Suprapubic skin (tissue), 4 donors: Measurements from ENCODE around the gene SLC12A3. TPM values are rescaled to one million over a fixed set of nuclear protein-coding genes. Genes with fewer than 3 reads are reported as not detected.

Experiments
- DNase-seq, 2 donors: peaks; one replicate each; pipeline ENCODE4 v3.0.0-alpha.2; 2019; ENCODE audit warnings: low spot score in 2 of 2
- H3K27ac ChIP-seq: fragments of 200-600 bp; sonication (generic); one replicate; pipeline ENCODE4 v1.5.1; 2019
- H3K27me3 ChIP-seq: fragments of 200-600 bp; sonication (generic); one replicate; pipeline ENCODE4 v1.5.1; 2019
- H3K36me3 ChIP-seq: fragments of 200-600 bp; sonication (generic); one replicate; pipeline ENCODE4 v1.5.1; 2019
- H3K4me1 ChIP-seq: fragments of 200-600 bp; sonication (generic); one replicate; pipeline ENCODE4 v1.5.1; 2019
- H3K4me3 ChIP-seq: fragments of 200-600 bp; sonication (generic); one replicate; pipeline ENCODE4 v1.5.1; 2019; ENCODE audit warnings: mild to moderate bottlenecking
- H3K9me3 ChIP-seq: fragments of 200-600 bp; sonication (generic); one replicate; pipeline ENCODE4 v1.5.1; 2019
- EP300 ChIP-seq: sonication (generic); formaldehyde crosslinking; IDR thresholded peaks from one replicate; pipeline ENCODE4 v1.6.1; 2017; ENCODE audit warnings: antibody characterized with exemption
- POLR2A ChIP-seq, 2 donors: fragments of 450-650 bp; IDR thresholded peaks; one replicate each; pipeline ENCODE4 v1.6.1; 2017; ENCODE audit warnings: antibody characterized with exemption in 2 of 2, mild to moderate bottlenecking in 2 of 2, moderate library complexity in 2 of 2
- POLR2AphosphoS5 ChIP-seq, 3 donors: sonication (generic); formaldehyde crosslinking; IDR thresholded peaks; one replicate each; pipeline ENCODE4 v1.6.1; 2017; ENCODE audit warnings: antibody characterized with exemption in 3 of 3
- WGBS: methylation state at CpG from one replicate; pipeline ENCODE4 v1.1.5; 2018; 5-methylcytosine and 5-hydroxymethylcytosine counted together
- total RNA-seq, 4 donors: library from RNA; depleted of rRNA; stranded (reverse); fragments of >200 nt; gene quantifications; one replicate each; pipeline ENCODE4 v1.1.0, GENCODE V29; 2016
- TF ChIP-seq, protein P1 (sequence below), 2 donors: fragments of 200-600 bp in 1 of 2; fragments of 450-650 bp in 1 of 2; sonication (generic) in 1 of 2; IDR thresholded peaks; one replicate each; pipeline ENCODE4 v1.5.1; 2016 to 2019; ENCODE audit warnings: antibody characterized with exemption in 2 of 2, mild to moderate bottlenecking in 1 of 2, moderate library complexity in 1 of 2

SLC12A3 gene
- total RNA-seq, 4 donors from 2014 or later = 0.13 TPM; not detected in 3

DNA sequence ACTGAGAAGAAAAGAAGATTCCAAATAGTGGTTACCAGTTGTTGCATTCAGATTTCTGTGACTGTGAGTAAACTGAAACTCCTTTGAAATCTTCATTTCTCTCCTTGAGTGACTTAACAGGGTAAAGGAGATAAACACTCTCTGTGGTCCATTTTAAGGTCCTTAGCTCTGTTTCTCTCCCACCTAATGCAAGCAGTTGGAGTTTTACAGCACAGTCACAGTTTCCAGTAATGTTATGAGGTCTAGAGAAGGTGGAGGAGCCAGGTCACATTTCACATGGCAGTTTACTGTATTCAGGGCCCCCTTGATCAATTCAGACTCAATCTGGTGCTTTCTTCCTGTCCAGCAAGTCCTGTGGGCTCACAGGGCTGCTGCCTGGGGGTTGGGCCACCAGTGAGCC is 32.2 kb upstream of the SLC12A3 start:
- H3K4me3 ChIP-seq = no peak overlapping the region
- no peaks in the 10 kb centered on the region for H3K4me1 ChIP-seq
- no peak overlapping the region for H3K27ac ChIP-seq
- TF ChIP-seq POLR2A (IDR thresholded peaks at IDR 0.05) (no peak), POLR2AphosphoS5 (IDR thresholded peaks at IDR 0.05) (no peak), EP300 (no peak)
- TF ChIP-seq, protein P1, sequence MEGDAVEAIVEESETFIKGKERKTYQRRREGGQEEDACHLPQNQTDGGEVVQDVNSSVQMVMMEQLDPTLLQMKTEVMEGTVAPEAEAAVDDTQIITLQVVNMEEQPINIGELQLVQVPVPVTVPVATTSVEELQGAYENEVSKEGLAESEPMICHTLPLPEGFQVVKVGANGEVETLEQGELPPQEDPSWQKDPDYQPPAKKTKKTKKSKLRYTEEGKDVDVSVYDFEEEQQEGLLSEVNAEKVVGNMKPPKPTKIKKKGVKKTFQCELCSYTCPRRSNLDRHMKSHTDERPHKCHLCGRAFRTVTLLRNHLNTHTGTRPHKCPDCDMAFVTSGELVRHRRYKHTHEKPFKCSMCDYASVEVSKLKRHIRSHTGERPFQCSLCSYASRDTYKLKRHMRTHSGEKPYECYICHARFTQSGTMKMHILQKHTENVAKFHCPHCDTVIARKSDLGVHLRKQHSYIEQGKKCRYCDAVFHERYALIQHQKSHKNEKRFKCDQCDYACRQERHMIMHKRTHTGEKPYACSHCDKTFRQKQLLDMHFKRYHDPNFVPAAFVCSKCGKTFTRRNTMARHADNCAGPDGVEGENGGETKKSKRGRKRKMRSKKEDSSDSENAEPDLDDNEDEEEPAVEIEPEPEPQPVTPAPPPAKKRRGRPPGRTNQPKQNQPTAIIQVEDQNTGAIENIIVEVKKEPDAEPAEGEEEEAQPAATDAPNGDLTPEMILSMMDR (IDR thresholded peaks at IDR 0.05) = no peak
- H3K36me3 ChIP-seq = peaks cover 81% of the 10 kb centered on the region
- no peaks in the 10 kb centered on the region for H3K27me3 ChIP-seq
- no peak for DNase-seq
- H3K9me3 ChIP-seq = no peaks in the 10 kb centered on the region

DNA sequence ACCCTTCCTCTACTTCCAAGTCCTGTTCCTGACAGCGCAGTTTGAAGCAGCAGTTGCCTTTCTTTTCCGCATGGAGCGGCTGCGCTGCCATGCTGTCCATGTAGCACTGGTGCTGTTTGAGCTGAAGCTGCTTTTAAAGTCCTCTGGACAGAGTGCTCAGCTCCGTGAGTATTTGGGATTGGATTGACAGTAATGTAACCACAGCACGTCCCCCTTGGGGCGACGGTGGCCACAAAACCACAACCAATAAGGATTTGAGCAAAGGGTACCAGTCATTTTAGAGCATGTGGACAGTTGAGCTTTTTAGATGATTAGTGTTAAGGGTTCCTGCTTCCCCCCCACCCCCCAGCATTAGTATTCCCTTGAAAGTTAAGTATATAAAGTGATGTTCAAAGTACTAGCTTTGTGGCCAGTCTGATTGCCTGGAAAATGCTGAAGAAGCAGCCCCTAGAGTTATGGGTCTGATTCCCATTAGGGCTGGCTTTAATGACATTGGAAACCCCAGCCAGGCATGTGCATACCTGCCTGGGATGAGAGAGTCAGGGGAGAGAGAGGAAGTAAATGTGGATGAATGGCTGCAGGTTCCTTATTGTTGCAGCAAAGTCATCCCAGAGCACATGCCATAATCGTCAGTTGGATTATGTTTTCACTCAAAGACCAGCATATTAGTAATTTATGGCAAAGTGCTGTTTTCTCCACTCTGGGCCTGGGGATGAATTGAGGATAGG is 31.6 kb upstream of the SLC12A3 start:
- no peak overlapping the region for H3K27ac ChIP-seq
- H3K4me1 ChIP-seq = no peaks in the 10 kb centered on the region
- H3K4me3 ChIP-seq = no peak overlapping the region
- no peaks in the 10 kb centered on the region for H3K27me3 ChIP-seq
- WGBS = 92% methylated on average over 9 of the region's 9 CpGs
- TF ChIP-seq POLR2AphosphoS5 (IDR thresholded peaks at IDR 0.05) (no peak), EP300 (no peak)
- TF ChIP-seq, protein P1 (IDR thresholded peaks at IDR 0.05) = no peak
- peaks cover 86% of the 10 kb centered on the region for H3K36me3 ChIP-seq
- no peak for DNase-seq
- no peaks in the 10 kb centered on the region for H3K9me3 ChIP-seq

DNA sequence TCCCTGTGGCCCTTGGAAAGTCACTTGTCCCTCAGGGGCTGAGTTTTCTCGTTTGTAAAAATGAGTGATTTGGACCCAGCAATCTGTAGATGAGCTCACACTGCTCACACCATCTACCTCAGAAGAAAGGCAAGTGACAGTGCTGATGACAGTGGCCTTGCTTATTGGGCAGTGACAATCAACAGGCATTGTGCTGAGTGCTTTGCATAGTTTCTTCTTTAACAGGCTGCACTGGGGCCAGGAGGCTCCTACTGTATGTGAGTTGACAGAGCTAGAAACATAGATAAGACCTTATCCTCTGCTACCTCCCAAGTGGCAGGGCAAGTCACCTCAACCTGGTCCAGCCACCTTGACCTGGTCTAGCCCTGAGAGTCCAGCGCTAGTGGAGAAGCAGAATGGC is 29.7 kb upstream of the SLC12A3 start:
- no peaks in the 10 kb centered on the region for H3K4me1 ChIP-seq
- no peaks in the 10 kb centered on the region for H3K27me3 ChIP-seq
- no peak overlapping the region for H3K4me3 ChIP-seq
- WGBS = 91% methylated on average over 1 of the region's 2 CpGs
- no peaks in the 10 kb centered on the region for H3K9me3 ChIP-seq
- H3K36me3 ChIP-seq = peaks cover 90% of the 10 kb centered on the region
- H3K27ac ChIP-seq = no peak overlapping the region
- no peak for DNase-seq
- TF ChIP-seq POLR2AphosphoS5 (IDR thresholded peaks at IDR 0.05) (no peak), EP300 (no peak), POLR2A (IDR thresholded peaks at IDR 0.05) (no peak)
- TF ChIP-seq, protein P1 (IDR thresholded peaks at IDR 0.05) = no peak

DNA sequence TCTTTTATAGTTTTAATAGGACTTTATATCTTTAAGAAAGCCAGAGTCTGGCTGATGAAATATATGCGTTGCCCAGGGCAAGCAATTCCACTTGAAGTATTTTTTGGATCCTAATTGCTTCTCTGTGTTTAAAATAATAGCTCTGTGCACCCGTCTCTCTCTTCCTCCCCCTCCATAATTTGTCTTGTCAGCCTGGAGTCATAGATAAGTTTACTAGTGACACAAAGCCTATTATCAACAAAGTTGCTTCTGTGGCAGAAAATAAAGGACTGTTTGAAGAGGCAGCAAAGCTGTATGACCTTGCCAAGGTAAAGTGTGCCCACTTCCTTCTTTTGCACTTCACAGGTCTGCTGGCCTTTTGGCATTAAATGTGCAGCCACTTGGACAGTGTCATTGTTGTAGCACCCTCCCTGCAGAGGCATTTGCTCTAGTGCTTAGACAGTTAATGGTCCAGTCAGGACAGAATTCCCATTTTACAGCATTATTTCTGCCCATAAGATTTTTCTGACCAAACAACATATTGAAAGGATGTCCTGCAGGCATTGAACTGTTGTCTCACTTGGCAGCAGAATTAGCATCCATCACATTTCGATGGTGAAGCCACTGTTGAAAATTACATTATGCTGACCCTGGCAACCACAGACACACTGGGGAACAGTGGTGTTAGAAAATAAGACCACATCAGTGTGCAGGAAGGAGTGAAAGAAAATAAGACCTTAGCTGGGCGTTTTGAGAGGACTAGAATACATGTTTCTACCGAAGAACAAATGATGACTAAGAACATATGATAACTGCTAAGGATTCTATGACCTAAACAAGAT is 28.4 kb upstream of the SLC12A3 start:
- 66% methylated on average over 5 of the region's 5 CpGs for WGBS
- no peak for DNase-seq
- Histone ChIP-seq H3K27ac (no peak overlapping the region), H3K36me3 (peaks cover 93% of the 10 kb centered on the region), H3K27me3 (no peaks in the 10 kb centered on the region), H3K4me3 (no peak overlapping the region), H3K9me3 (no peaks in the 10 kb centered on the region), H3K4me1 (no peaks in the 10 kb centered on the region)
- TF ChIP-seq POLR2AphosphoS5 (IDR thresholded peaks at IDR 0.05) = no peak
- TF ChIP-seq, protein P1 (IDR thresholded peaks at IDR 0.05) = no peak
- TF ChIP-seq POLR2A (IDR thresholded peaks at IDR 0.05) = no peak
- no peak for TF ChIP-seq EP300

DNA sequence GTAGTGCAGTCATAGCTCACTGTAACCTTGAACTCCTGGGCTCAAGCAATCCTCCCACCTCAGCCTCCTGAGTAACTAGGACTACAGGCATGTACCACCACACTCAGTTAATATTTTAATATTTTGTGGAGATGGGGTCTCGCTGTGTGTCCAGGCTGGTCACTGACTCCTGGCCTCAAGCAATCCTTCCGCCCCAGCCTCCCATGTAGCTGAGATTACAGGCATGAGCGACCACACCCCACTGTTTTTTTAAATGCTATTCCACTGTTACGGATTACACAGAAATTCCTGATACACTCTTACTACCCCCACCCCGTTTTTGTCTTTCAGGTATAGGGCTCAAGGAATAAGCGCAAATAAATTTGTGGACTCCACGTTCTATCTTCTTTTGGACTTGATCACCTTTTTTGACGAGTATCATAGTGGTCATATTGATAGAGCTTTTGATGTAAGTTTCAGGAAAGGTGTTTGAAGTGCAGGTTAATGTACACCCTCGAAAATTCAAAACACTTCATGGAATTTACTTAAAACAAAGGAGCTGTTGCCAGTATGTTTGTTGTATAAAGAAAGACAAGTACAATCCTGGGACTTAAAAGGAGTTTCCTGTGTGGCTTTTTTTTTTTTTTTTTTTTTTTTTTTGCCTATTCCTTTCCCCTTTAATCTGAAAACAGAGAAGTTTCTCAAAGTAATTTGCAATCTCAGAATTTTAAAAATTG is 26.2 kb upstream of the SLC12A3 start:
- no peaks in the 10 kb centered on the region for H3K4me1 ChIP-seq
- no peak overlapping the region for H3K27ac ChIP-seq
- WGBS = 90% methylated on average over 9 of the region's 9 CpGs
- no peak overlapping the region for H3K4me3 ChIP-seq
- peaks cover 93% of the 10 kb centered on the region for H3K36me3 ChIP-seq
- H3K27me3 ChIP-seq = no peaks in the 10 kb centered on the region
- no peak for TF ChIP-seq POLR2A (IDR thresholded peaks at IDR 0.05)
- TF ChIP-seq EP300 = no peak
- no peak for TF ChIP-seq POLR2AphosphoS5 (IDR thresholded peaks at IDR 0.05)
- TF ChIP-seq, protein P1 (IDR thresholded peaks at IDR 0.05) = no peak
- H3K9me3 ChIP-seq = no peaks in the 10 kb centered on the region
- no peak for DNase-seq
